Measurements from ENCODE around the gene CCDC7.
"Not testable (repeated sequence)": the region's sequence is repeated elsewhere in the genome, so short reads cannot be mapped to it uniquely, and the experiment has no call there.

DNA sequence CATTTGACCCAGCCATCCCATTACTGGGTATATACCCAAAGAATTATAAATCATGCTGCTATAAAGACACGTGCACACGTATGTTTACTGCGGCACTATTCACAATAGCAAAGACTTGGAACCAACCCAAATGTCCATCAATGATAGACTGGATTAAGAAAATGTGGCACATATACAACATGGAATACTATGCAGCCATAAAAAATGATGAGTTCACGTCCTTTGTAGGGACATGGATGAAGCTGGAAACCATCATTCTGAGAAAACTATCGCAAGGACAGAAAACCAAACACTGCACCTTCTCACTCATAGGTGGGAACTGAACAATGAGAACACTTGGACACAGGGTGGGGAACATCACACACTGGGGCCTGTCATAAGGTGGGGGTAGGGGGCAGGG, 471.9 kb downstream of the CCDC7 start:
- TF ChIP-seq, protein P1, sequence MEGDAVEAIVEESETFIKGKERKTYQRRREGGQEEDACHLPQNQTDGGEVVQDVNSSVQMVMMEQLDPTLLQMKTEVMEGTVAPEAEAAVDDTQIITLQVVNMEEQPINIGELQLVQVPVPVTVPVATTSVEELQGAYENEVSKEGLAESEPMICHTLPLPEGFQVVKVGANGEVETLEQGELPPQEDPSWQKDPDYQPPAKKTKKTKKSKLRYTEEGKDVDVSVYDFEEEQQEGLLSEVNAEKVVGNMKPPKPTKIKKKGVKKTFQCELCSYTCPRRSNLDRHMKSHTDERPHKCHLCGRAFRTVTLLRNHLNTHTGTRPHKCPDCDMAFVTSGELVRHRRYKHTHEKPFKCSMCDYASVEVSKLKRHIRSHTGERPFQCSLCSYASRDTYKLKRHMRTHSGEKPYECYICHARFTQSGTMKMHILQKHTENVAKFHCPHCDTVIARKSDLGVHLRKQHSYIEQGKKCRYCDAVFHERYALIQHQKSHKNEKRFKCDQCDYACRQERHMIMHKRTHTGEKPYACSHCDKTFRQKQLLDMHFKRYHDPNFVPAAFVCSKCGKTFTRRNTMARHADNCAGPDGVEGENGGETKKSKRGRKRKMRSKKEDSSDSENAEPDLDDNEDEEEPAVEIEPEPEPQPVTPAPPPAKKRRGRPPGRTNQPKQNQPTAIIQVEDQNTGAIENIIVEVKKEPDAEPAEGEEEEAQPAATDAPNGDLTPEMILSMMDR (IDR thresholded peaks at IDR 0.05), result not testable (repeated sequence)
- TF ChIP-seq, protein P2, sequence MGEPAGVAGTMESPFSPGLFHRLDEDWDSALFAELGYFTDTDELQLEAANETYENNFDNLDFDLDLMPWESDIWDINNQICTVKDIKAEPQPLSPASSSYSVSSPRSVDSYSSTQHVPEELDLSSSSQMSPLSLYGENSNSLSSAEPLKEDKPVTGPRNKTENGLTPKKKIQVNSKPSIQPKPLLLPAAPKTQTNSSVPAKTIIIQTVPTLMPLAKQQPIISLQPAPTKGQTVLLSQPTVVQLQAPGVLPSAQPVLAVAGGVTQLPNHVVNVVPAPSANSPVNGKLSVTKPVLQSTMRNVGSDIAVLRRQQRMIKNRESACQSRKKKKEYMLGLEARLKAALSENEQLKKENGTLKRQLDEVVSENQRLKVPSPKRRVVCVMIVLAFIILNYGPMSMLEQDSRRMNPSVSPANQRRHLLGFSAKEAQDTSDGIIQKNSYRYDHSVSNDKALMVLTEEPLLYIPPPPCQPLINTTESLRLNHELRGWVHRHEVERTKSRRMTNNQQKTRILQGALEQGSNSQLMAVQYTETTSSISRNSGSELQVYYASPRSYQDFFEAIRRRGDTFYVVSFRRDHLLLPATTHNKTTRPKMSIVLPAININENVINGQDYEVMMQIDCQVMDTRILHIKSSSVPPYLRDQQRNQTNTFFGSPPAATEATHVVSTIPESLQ (CRISPR knock-in tag; IDR thresholded peaks at IDR 0.05), result not testable (repeated sequence)
- not testable (repeated sequence) for TF ChIP-seq TEAD4 (CRISPR knock-in tag; IDR thresholded peaks at IDR 0.05); FOXK1 (CRISPR knock-in tag; IDR thresholded peaks at IDR 0.05); SMAD3 (CRISPR knock-in tag; IDR thresholded peaks at IDR 0.05; ENCODE audit: borderline replicate concordance); ETV6 (CRISPR knock-in tag; IDR thresholded peaks at IDR 0.05); JUN (CRISPR knock-in tag; IDR thresholded peaks at IDR 0.05)
- TF ChIP-seq, protein P3, sequence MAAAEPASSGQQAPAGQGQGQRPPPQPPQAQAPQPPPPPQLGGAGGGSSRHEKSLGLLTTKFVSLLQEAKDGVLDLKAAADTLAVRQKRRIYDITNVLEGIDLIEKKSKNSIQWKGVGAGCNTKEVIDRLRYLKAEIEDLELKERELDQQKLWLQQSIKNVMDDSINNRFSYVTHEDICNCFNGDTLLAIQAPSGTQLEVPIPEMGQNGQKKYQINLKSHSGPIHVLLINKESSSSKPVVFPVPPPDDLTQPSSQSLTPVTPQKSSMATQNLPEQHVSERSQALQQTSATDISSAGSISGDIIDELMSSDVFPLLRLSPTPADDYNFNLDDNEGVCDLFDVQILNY (CRISPR knock-in tag; IDR thresholded peaks at IDR 0.05), result not testable (repeated sequence)
- TF ChIP-seq, protein P4, sequence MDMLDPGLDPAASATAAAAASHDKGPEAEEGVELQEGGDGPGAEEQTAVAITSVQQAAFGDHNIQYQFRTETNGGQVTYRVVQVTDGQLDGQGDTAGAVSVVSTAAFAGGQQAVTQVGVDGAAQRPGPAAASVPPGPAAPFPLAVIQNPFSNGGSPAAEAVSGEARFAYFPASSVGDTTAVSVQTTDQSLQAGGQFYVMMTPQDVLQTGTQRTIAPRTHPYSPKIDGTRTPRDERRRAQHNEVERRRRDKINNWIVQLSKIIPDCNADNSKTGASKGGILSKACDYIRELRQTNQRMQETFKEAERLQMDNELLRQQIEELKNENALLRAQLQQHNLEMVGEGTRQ (CRISPR knock-in tag; IDR thresholded peaks at IDR 0.05), result not testable (repeated sequence)
